ENCODE data around the gene AP3B2.

Gene AP3B2

GRCh38 chr15:82641129-82641798, 68.4 kb downstream of the AP3B2 start:
- in situ Hi-C loops (cut with HindIII; ENCODE audit: low sequenced_read_pairs) = no loop called here
- no peak for DNase-seq (ENCODE audit: low read depth, low spot score)
- no peak overlapping the region for H3K4me3 ChIP-seq (ENCODE audit: low read depth, low read length)
- no peak for TF ChIP-seq CTCF (IDR thresholded peaks at IDR 0.05; ENCODE audit: low read depth, low read length)

- TF ChIP-seq CTCF (IDR thresholded peaks at IDR 0.05; ENCODE audit: low read depth, low read length) = no peak
- DNase-seq (ENCODE audit: low read depth, low spot score) = no peak
- no peak overlapping the region for H3K4me3 ChIP-seq (ENCODE audit: low read depth, low read length)
- in situ Hi-C loops (cut with HindIII; ENCODE audit: low sequenced_read_pairs) = no loop called here
Observed at GRCh38 chr15:82640672-82641071, 69.0 kb downstream of the AP3B2 start.

GRCh38 chr15:82635798-82636197, 73.9 kb downstream of the AP3B2 start:
- no peak for TF ChIP-seq CTCF (IDR thresholded peaks at IDR 0.05; ENCODE audit: low read depth, low read length)
- in situ Hi-C loops (cut with HindIII; ENCODE audit: low sequenced_read_pairs) = no loop called here
- H3K4me3 ChIP-seq (ENCODE audit: low read depth, low read length) = no peak overlapping the region
- DNase-seq (ENCODE audit: low read depth, low spot score) = no peak

DNA sequence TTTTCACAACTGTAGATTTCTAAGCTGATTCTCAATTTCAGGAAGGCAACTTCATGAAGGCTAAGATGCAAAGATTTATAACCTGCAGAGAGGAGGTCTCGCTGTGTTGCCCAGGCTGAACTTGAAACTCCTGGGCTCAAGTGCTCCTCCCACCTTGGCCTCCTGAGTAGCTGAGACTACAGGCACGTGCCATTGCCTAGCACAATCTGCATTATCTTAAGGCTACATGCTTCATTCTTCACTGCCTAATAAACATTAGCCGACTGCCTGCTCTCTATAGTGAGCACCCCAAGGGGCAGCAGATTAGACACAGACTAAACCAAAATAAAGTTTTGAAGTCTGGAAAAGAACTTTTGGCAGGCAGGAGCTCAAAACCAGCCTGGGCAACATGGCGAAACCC, 79.6 kb downstream of the AP3B2 start:
- no peak overlapping the region for H3K4me3 ChIP-seq (ENCODE audit: low read depth, low read length)
- DNase-seq (ENCODE audit: low read depth, low spot score) = no peak
- TF ChIP-seq CTCF (IDR thresholded peaks at IDR 0.05; ENCODE audit: low read depth, low read length) = no peak
- in situ Hi-C loops (cut with HindIII; ENCODE audit: low sequenced_read_pairs) = no loop called here

DNA sequence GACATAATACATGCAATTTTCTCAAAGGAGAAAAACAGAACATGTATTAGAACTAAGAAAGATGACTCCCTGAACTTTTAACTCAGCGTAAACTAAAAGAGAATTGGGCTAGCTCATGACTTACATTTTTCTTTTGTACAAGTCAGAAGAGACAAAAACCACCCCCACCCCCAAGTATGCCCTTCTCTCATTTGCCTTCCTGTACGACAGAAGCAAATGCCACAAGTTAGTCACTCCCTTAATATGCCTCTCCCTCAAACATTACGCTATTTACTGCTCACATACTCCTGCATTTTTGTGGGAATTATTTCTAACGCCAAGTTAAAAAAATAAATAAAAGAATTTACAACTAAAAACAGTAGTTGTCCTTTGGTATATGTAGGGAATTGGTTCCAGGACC, 84.5 kb downstream of the AP3B2 start:
- H3K4me3 ChIP-seq (ENCODE audit: low read depth, low read length) = no peak overlapping the region
- TF ChIP-seq CTCF (IDR thresholded peaks at IDR 0.05; ENCODE audit: low read depth, low read length) = no peak
- DNase-seq (ENCODE audit: low read depth, low spot score) = no peak
- in situ Hi-C loops (cut with HindIII; ENCODE audit: low sequenced_read_pairs) = no loop called here

- H3K4me3 ChIP-seq (ENCODE audit: low read depth, low read length) = no peak overlapping the region
- no peak for TF ChIP-seq CTCF (IDR thresholded peaks at IDR 0.05; ENCODE audit: low read depth, low read length)
- in situ Hi-C loops (cut with HindIII; ENCODE audit: low sequenced_read_pairs) = no loop called here
- no peak for DNase-seq (ENCODE audit: low read depth, low spot score)
Observed at GRCh38 chr15:82624438-82624837, 85.2 kb downstream of the AP3B2 start.

Data from astrocyte of the spinal cord (primary cell).